COLO668 (cell line): ENCODE results near the gene KRTAP9-1.
A peak's percentile ranks its signal among the peaks of the same experiment; 100 is the strongest.
"Not testable (repeated sequence)": the region's sequence is repeated elsewhere in the genome, so short reads cannot be mapped to it uniquely, and the experiment has no call there.

Experiments used
- DNase-seq: peaks from one replicate; lab custom pipeline; 2025; ENCODE audit not compliant: unreplicated experiment; lab: John Stamatoyannopoulos, UW

KRTAP9-1 gene

GRCh38 chr17:41178843-41179616 lies 10.7 kb upstream of the KRTAP9-1 start:
- no peak for DNase-seq

- peak; percentile 15 for DNase-seq
Measured at GRCh38 chr17:41184480-41184961, 5.2 kb upstream of the KRTAP9-1 start, which contains the start of gene KRTAP4-1. Gene KRTAP4-1 (minus strand): TSS chr17:41184911. CDS start chr17:41184854, 57 bp downstream.

- no peak for DNase-seq
Measured at GRCh38 chr17:41185001-41185400, 4.7 kb upstream of the KRTAP9-1 start.

- DNase-seq, result no peak
Measured at GRCh38 chr17:41186872-41187271, 2.8 kb upstream of the KRTAP9-1 start.

GRCh38 chr17:41190328-41190727 lies 641 bp downstream of the KRTAP9-1 start:
- no peak for DNase-seq

GRCh38 chr17:41196068-41196467 lies 6.4 kb downstream of the KRTAP9-1 start:
- DNase-seq, result no peak

- DNase-seq, result no peak
Measured at GRCh38 chr17:41199421-41200078, 9.9 kb downstream of the KRTAP9-1 start.

- DNase-seq, result peak; percentile 65
Measured at GRCh38 chr17:41211845-41212466, 22.3 kb downstream of the KRTAP9-1 start.

GRCh38 chr17:41212524-41213169 lies 23.0 kb downstream of the KRTAP9-1 start:
- peak; percentile 73 for DNase-seq

GRCh38 chr17:41215681-41216080 lies 26.0 kb downstream of the KRTAP9-1 start:
- DNase-seq, result no peak

GRCh38 chr17:41223821-41224220 lies 34.1 kb downstream of the KRTAP9-1 start:
- no peak for DNase-seq

- no peak for DNase-seq
Measured at GRCh38 chr17:41226051-41226450, 36.4 kb downstream of the KRTAP9-1 start.

GRCh38 chr17:41226598-41227095 lies 37.0 kb downstream of the KRTAP9-1 start, which contains the start of gene KRTAP9-2:
Gene KRTAP9-2 (plus strand): TSS chr17:41226648. CDS start chr17:41226655, 7 bp downstream.
- DNase-seq, result not testable (repeated sequence)

GRCh38 chr17:41230094-41230493 lies 40.4 kb downstream of the KRTAP9-1 start:
- DNase-seq, result no peak

- no peak for DNase-seq
Measured at GRCh38 chr17:41231731-41232130, 42.0 kb downstream of the KRTAP9-1 start.

GRCh38 chr17:41232399-41233105 lies 42.9 kb downstream of the KRTAP9-1 start, which contains the start of gene KRTAP9-3:
Gene KRTAP9-3 (plus strand): TSS chr17:41232449. CDS start chr17:41232502, 53 bp downstream.
- peak; percentile 14 for DNase-seq

GRCh38 chr17:41237116-41237515 lies 47.4 kb downstream of the KRTAP9-1 start:
- not testable (repeated sequence) for DNase-seq

- DNase-seq, result peak; percentile 6
Measured at GRCh38 chr17:41237949-41238437, 48.3 kb downstream of the KRTAP9-1 start, which contains the start of gene KRTAP9-8. Gene KRTAP9-8 (plus strand): TSS chr17:41237999. CDS start chr17:41238052, 53 bp downstream.
